ENCODE measurements around the gene CST4. TPM values are rescaled to one million over a fixed set of nuclear protein-coding genes. Genes with fewer than 3 reads are reported as not detected.
"Not testable (repeated sequence)": the region's sequence is repeated elsewhere in the genome, so short reads cannot be mapped to it uniquely, and the experiment has no call there.

Gene CST4
- total RNA-seq, 3 donors from 2014 or later (not counting 1 experiment from before 2014, with no cell fraction given) = not detected

- Mint-ChIP-seq H3K9me3 (no peaks in the 10 kb centered on the region), H3K4me1 (no peaks in the 10 kb centered on the region), H3K27ac (no peak overlapping the region), H3K27me3 (ENCODE audit: low read depth in 2 of 2) (peaks cover 0 to 2% of the 10 kb centered on the region in 2 donors), H3K4me3 (no peak overlapping the region), H3K36me3 (no peaks in the 10 kb centered on the region)
- intact Hi-C loops (cut with micrococcal nuclease) = no loop called here
- Histone ChIP-seq H3K27ac (ENCODE audit: low read length) (no peak overlapping the region), H3K4me3 (ENCODE audit: low read length) (no peak overlapping the region), H3K9me3 (ENCODE audit: control insufficient read depth, insufficient read depth, low read length) (no peaks in the 10 kb centered on the region), H3K4me1 (ENCODE audit: control insufficient read depth, insufficient read depth, low read length) (peaks cover 4% of the 10 kb centered on the region), H3K36me3 (ENCODE audit: control insufficient read depth, insufficient read depth, low read length) (no peaks in the 10 kb centered on the region), H3K27me3 (ENCODE audit: control insufficient read depth, insufficient read depth, low read length) (no peaks in the 10 kb centered on the region)
- 86% methylated on average over 8 of the region's 8 CpGs for WGBS (ENCODE audit: insufficient coverage)
- DNase-seq (no peak), ATAC-seq (no peak)
- TF ChIP-seq CTCF (IDR thresholded peaks at IDR 0.05) = no peak
Observed at GRCh38 chr20:23659989-23660837, 28.6 kb downstream of the CST4 start.

GRCh38 chr20:23659610-23659988, 29.2 kb downstream of the CST4 start:
- H3K4me3 Mint-ChIP-seq; H3K9me3 ChIP-seq (ENCODE audit: control insufficient read depth, insufficient read depth, low read length); H3K27me3 ChIP-seq (ENCODE audit: control insufficient read depth, insufficient read depth, low read length); H3K27ac Mint-ChIP-seq; H3K27me3 Mint-ChIP-seq (ENCODE audit: low read depth in 2 of 2); H3K4me1 ChIP-seq (ENCODE audit: control insufficient read depth, insufficient read depth, low read length); H3K36me3 Mint-ChIP-seq; intact Hi-C loops (cut with micrococcal nuclease); H3K9me3 Mint-ChIP-seq; H3K36me3 ChIP-seq (ENCODE audit: control insufficient read depth, insufficient read depth, low read length); DNase-seq; H3K4me3 ChIP-seq (ENCODE audit: low read length); ATAC-seq; H3K27ac ChIP-seq (ENCODE audit: low read length); H3K4me1 Mint-ChIP-seq: not testable (repeated sequence)
- 97% methylated on average over 2 of the region's 2 CpGs for WGBS (ENCODE audit: insufficient coverage)

DNA sequence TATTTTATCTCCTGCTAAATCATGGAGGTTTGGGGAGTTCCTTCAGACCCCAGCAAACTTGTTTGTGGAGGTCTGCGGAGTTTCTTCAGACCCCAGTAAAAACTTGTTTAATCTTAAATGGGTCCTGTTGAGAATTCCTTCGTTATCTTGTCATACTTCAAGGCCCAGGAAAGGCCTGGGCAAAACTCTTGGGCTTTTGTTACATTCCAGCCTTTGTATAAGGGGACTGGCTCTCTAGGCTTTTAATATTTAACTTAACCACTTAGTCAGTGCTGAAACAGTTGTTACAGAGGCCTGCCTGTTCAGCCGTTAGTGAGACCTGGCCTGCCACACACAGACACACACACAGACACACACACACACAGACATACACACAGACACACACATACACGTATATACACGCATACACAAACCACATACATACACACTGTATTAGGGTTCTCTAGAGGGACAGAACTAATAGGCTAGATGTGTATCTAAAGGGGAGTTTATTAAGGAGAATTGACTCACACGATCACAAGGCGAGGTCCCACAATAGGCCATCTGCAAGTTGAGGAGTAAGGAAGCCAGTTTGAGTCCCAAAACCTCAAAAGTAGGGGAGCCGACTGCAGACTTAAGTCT, 29.7 kb downstream of the CST4 start:
- no peak for ATAC-seq
- intact Hi-C loops (cut with micrococcal nuclease) = no loop called here

More for the DNA sequence above, 29.7 kb downstream of the CST4 start:
- Histone ChIP-seq H3K4me3 (ENCODE audit: low read length) (no peak overlapping the region), H3K4me1 (ENCODE audit: control insufficient read depth, insufficient read depth, low read length) (peaks cover 4% of the 10 kb centered on the region), H3K27ac (ENCODE audit: low read length) (no peak overlapping the region), H3K27me3 (ENCODE audit: control insufficient read depth, insufficient read depth, low read length) (no peaks in the 10 kb centered on the region), H3K36me3 (ENCODE audit: control insufficient read depth, insufficient read depth, low read length) (no peaks in the 10 kb centered on the region), H3K9me3 (ENCODE audit: control insufficient read depth, insufficient read depth, low read length) (no peaks in the 10 kb centered on the region)
- Mint-ChIP-seq H3K4me3 (no peak overlapping the region), H3K9me3 (no peaks in the 10 kb centered on the region), H3K27ac (no peak overlapping the region), H3K36me3 (no peaks in the 10 kb centered on the region), H3K27me3 (ENCODE audit: low read depth in 2 of 2) (peaks cover 0 to 2% of the 10 kb centered on the region in 2 donors), H3K4me1 (no peaks in the 10 kb centered on the region)
- DNase-seq = no peak
- 93% methylated on average over 6 of the region's 8 CpGs for WGBS (ENCODE audit: insufficient coverage)
- TF ChIP-seq CTCF (IDR thresholded peaks at IDR 0.05) = no peak

Data from natural killer cell (primary cell).